GM23338 (cell line): ENCODE results near the gene NSD2. TPM values are rescaled to one million over a fixed set of nuclear protein-coding genes. Genes with fewer than 3 reads are reported as not detected.

Experiments used
- ATAC-seq: fragments of 200-7000 bp; cut with Tn5 transposase; 3 replicates; pipeline ENCODE4 v1.9.1; 2020
- DNase-seq: peaks from one replicate; pipeline ENCODE4 v3.0.0-alpha.2; 2015; ENCODE audit warnings: low spot score
- H2AFZ ChIP-seq: fragments of 200-600 bp; sonication (generic); 2 replicates; pipeline ENCODE4 v1.8.0; 2016; ENCODE audit warnings: antibody characterized with exemption, mild to moderate bottlenecking, moderate library complexity
- H3F3A ChIP-seq: fragments of 200-600 bp; sonication (generic); replicated peaks from 2 replicates; pipeline ENCODE4 v1.8.0; 2017; ENCODE audit warnings: antibody characterized with exemption, mixed run types, low read depth
- H3K27ac ChIP-seq: fragments of 200-600 bp; sonication (generic); 2 replicates; pipeline ENCODE4 v1.6.1; 2016; ENCODE audit warnings: low read depth
- H3K27me3 ChIP-seq: fragments of 200-600 bp; sonication (generic); 2 replicates; pipeline ENCODE4 v1.8.0; 2016; ENCODE audit warnings: mild to moderate bottlenecking, mixed run types, moderate library complexity; ENCODE audit not compliant: insufficient read depth
- H3K36me3 ChIP-seq: fragments of 200-600 bp; sonication (generic); 2 replicates; pipeline ENCODE4 v1.8.0; 2016; ENCODE audit warnings: mild to moderate bottlenecking; ENCODE audit not compliant: insufficient read depth
- H3K4me1 ChIP-seq: fragments of 200-600 bp; sonication (generic); 2 replicates; pipeline ENCODE4 v1.8.0; 2016; ENCODE audit warnings: mild to moderate bottlenecking, moderate library complexity; ENCODE audit not compliant: insufficient read depth
- H3K4me2 ChIP-seq: fragments of 200-600 bp; sonication (generic); 2 replicates; pipeline ENCODE4 v1.7.1; 2017; ENCODE audit warnings: mixed run types
- H3K4me3 ChIP-seq: fragments of 200-600 bp; sonication (generic); 2 replicates; pipeline ENCODE4 v1.6.1; 2016; ENCODE audit warnings: mixed run types
- H3K79me2 ChIP-seq: fragments of 200-600 bp; sonication (generic); replicated peaks from 2 replicates; pipeline ENCODE4 v1.8.0; 2017; ENCODE audit warnings: mild to moderate bottlenecking; ENCODE audit not compliant: insufficient read depth
- H3K9me2 ChIP-seq: fragments of 200-600 bp; sonication (generic); 2 replicates; pipeline ENCODE4 v1.8.0; 2017; ENCODE audit not compliant: insufficient read depth
- H4K20me1 ChIP-seq: fragments of 200-600 bp; sonication (generic); replicated peaks from 2 replicates; pipeline ENCODE4 v1.8.0; 2017; ENCODE audit warnings: mild to moderate bottlenecking; ENCODE audit not compliant: insufficient read depth
- H3K27ac Mint-ChIP-seq: 2 replicates; pipeline ENCODE4 v1.8.0; 2020; ENCODE audit warnings: inconsistent platforms, mild to moderate bottlenecking, moderate library complexity, mixed read lengths
- H3K27me3 Mint-ChIP-seq: 3 replicates; pipeline ENCODE4 v1.8.0; 2022; ENCODE audit warnings: low read depth, mild to moderate bottlenecking, moderate library complexity, mixed read lengths, inconsistent platforms; ENCODE audit not compliant: insufficient read depth, poor library complexity
- H3K36me3 Mint-ChIP-seq: 3 replicates; pipeline ENCODE4 v1.8.0; 2021; ENCODE audit warnings: low read depth, mild to moderate bottlenecking, inconsistent platforms, moderate library complexity, mixed read lengths
- H3K4me1 Mint-ChIP-seq: 3 replicates; pipeline ENCODE4 v1.8.0; 2020; ENCODE audit warnings: mild to moderate bottlenecking, inconsistent platforms, mixed read lengths
- H3K4me3 Mint-ChIP-seq: 3 replicates; pipeline ENCODE4 v1.8.0; 2021; ENCODE audit warnings: moderate library complexity, mild to moderate bottlenecking, inconsistent platforms, mixed read lengths
- H3K9me3 Mint-ChIP-seq: 3 replicates; pipeline ENCODE4 v1.8.0; 2020; ENCODE audit warnings: moderate library complexity, mild to moderate bottlenecking, inconsistent platforms, mixed read lengths
- CREB1 ChIP-seq: fragments of 250-450 bp; sonication (Bioruptor Pico); IDR thresholded peaks from 2 replicates; pipeline ENCODE4 v1.5.0; 2020; ENCODE audit warnings: low read depth, mild to moderate bottlenecking, moderate library complexity
- CTCF ChIP-seq, 2 experiments: fragments of 200-600 bp in 1 of 2; sonication (generic) in 1 of 2; conservative IDR thresholded peaks; 2 replicates each; pipeline versions ENCODE4 v1.5.1 to v1.6.1; 2016 to 2017; ENCODE audit warnings: antibody characterized with exemption in 2 of 2, low read depth in 2 of 2, mild to moderate bottlenecking in 2 of 2, moderate library complexity in 1 of 2
- EZH2 ChIP-seq: fragments of 200-600 bp; sonication (generic); IDR thresholded peaks from one replicate; pipeline ENCODE4 v1.8.0; 2017; ENCODE audit warnings: antibody characterized with exemption, mild to moderate bottlenecking, low read depth; ENCODE audit not compliant: unreplicated experiment
- EZH2phosphoT487 ChIP-seq: fragments of 200-600 bp; sonication (generic); IDR thresholded peaks from one replicate; pipeline ENCODE4 v1.8.1; 2018; ENCODE audit warnings: antibody characterized with exemption; ENCODE audit not compliant: unreplicated experiment
- JUNB ChIP-seq: IDR thresholded peaks from one replicate; pipeline ENCODE4 v1.6.1; 2016; ENCODE audit warnings: antibody characterized with exemption; ENCODE audit not compliant: unreplicated experiment
- NANOG ChIP-seq: IDR thresholded peaks from 2 replicates; pipeline ENCODE4 v1.6.1; 2016; ENCODE audit warnings: antibody characterized with exemption, borderline replicate concordance
- POLR2AphosphoS5 ChIP-seq: IDR thresholded peaks from 2 replicates; pipeline ENCODE4 v1.6.1; 2016; ENCODE audit warnings: antibody characterized with exemption, low read depth
- REST ChIP-seq: IDR thresholded peaks from one replicate; pipeline ENCODE4 v1.6.1; 2018; ENCODE audit warnings: antibody characterized with exemption; ENCODE audit not compliant: unreplicated experiment
- STAT1 ChIP-seq: IDR thresholded peaks from one replicate; pipeline ENCODE4 v1.6.1; 2016; ENCODE audit warnings: antibody characterized with exemption; ENCODE audit not compliant: unreplicated experiment
- ZNF114 ChIP-seq: fragments of 250-450 bp; sonication (Bioruptor Pico); IDR thresholded peaks from 2 replicates; pipeline ENCODE4 v1.5.0; 2020; ENCODE audit warnings: mild to moderate bottlenecking, moderate library complexity
- ZNF331 ChIP-seq: fragments of 250-450 bp; sonication (Bioruptor Pico); IDR thresholded peaks from 2 replicates; pipeline ENCODE4 v1.5.0; 2020; ENCODE audit warnings: low read depth, mild to moderate bottlenecking, moderate library complexity
- ZNF462 ChIP-seq: fragments of 250-450 bp; sonication (Bioruptor Pico); IDR thresholded peaks from 2 replicates; pipeline ENCODE4 v1.5.0; 2020; ENCODE audit warnings: mild to moderate bottlenecking, moderate library complexity
- polyA plus RNA-seq: library from polyadenylated mRNA; unstranded; fragments of >200 nt; fragmentation: Nextera tagmentation; extraction: Ambion mirVana; gene quantifications from 2 replicates; pipeline ENCODE4 v1.2.1, GENCODE V29; 2016
- total RNA-seq: library from RNA; depleted of rRNA; stranded (reverse); fragments of >200 nt; shearing (Covaris generic); gene quantifications from 2 replicates; pipeline ENCODE4 v1.2.3, GENCODE V29; 2014
- TF ChIP-seq, protein P1 (sequence below): IDR thresholded peaks from 2 replicates; pipeline ENCODE4 v1.6.1; 2016; ENCODE audit warnings: antibody characterized with exemption

The NSD2 gene
- total and polyA plus RNA-seq, 2 experiments from 2014 or later, result 33.5 to 84.4 TPM

GRCh38 chr4:1842993-1843448 is 28.2 kb upstream of the NSD2 start:
- no peaks in the 10 kb centered on the region for H3K9me3 Mint-ChIP-seq
- DNase-seq (no peak), ATAC-seq (no peak; the same call in 2 of the 3 replicates)
- peaks cover 13% of the 10 kb centered on the region for H4K20me1 ChIP-seq
- no peak overlapping the region for H2AFZ ChIP-seq
- H3K4me3 ChIP-seq, result no peak overlapping the region
- no peaks in the 10 kb centered on the region for H3F3A ChIP-seq
- H3K36me3 ChIP-seq, result peaks cover 20% of the 10 kb centered on the region
- peaks cover 4% of the 10 kb centered on the region for H3K27me3 Mint-ChIP-seq
- no peaks in the 10 kb centered on the region for H3K27me3 ChIP-seq
- no peaks in the 10 kb centered on the region for H3K4me1 ChIP-seq
- TF ChIP-seq, protein P1, sequence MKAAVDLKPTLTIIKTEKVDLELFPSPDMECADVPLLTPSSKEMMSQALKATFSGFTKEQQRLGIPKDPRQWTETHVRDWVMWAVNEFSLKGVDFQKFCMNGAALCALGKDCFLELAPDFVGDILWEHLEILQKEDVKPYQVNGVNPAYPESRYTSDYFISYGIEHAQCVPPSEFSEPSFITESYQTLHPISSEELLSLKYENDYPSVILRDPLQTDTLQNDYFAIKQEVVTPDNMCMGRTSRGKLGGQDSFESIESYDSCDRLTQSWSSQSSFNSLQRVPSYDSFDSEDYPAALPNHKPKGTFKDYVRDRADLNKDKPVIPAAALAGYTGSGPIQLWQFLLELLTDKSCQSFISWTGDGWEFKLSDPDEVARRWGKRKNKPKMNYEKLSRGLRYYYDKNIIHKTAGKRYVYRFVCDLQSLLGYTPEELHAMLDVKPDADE, result no peak
- TF ChIP-seq ZNF331 (no peak), JUNB (no peak), CTCF (conservative IDR thresholded peaks at IDR 0.05; ENCODE audit: low read depth in 2 of 2) (no peak), EZH2 (no peak), STAT1 (no peak), CREB1 (no peak), NANOG (no peak), REST (no peak), EZH2phosphoT487 (no peak), ZNF114 (CRISPR knock-in tag) (no peak), ZNF462 (CRISPR knock-in tag) (no peak), POLR2AphosphoS5 (no peak)
- H3K36me3 Mint-ChIP-seq, result peaks cover 52% of the 10 kb centered on the region
- no peaks in the 10 kb centered on the region for H3K4me1 Mint-ChIP-seq
- H3K9me2 ChIP-seq, result no peaks in the 10 kb centered on the region
- H3K27ac ChIP-seq, result no peak overlapping the region
- peaks cover 5% of the 10 kb centered on the region; the same call in 1 of the 2 replicates for H3K79me2 ChIP-seq
- H3K4me2 ChIP-seq, result no peak overlapping the region
- H3K27ac Mint-ChIP-seq, result no peak overlapping the region
- H3K4me3 Mint-ChIP-seq, result no peak overlapping the region
